ENCODE results near the gene TCP1. TPM values are rescaled to one million over a fixed set of nuclear protein-coding genes. Genes with fewer than 3 reads are reported as not detected.
A peak's percentile ranks its signal among the peaks of the same experiment; 100 is the strongest.
"Not testable (repeated sequence)": the region's sequence is repeated elsewhere in the genome, so short reads cannot be mapped to it uniquely, and the experiment has no call there.

Gene TCP1
- total and polyA plus RNA-seq, 2 experiments from 2014 or later: 222 to 346 TPM

DNA sequence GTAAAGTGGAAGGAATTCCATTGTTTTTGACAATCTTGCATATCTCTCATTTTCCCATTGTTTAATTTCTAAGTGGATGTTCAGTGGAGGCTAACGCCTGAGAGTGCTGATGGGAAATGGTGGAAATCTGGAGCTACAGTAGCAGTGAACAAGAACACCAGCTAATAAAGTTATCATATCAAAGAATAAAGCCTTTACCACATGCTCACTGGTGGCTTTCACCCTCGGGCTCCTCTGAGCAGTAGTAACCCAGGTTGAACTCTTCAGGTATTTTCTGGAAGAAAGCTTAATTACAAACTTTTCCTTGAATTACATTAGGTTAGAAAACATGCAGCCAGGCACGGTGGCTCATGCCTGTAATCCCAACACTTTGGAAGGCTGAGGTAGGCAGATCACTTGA is 38.0 kb downstream of the TCP1 start:
- Histone ChIP-seq H3K79me2 (replicated peaks; ENCODE audit: insufficient read depth) (peaks cover 17% of the 10 kb centered on the region), H2AFZ (no peak overlapping the region), H3K4me2 (no peak overlapping the region), H3K27ac (ENCODE audit: low read depth) (0 out of 2 replicates have a peak overlapping the region, but pooled peaks have one; percentile 1), H3K4me1 (ENCODE audit: insufficient read depth) (no peaks in the 10 kb centered on the region), H3K9me2 (ENCODE audit: insufficient read depth) (no peaks in the 10 kb centered on the region), H3K4me3 (no peak overlapping the region), H4K20me1 (replicated peaks; ENCODE audit: insufficient read depth) (peaks cover 10% of the 10 kb centered on the region), H3F3A (replicated peaks; ENCODE audit: low read depth) (peaks cover 2% of the 10 kb centered on the region; the same call in 1 of the 2 replicates), H3K27me3 (ENCODE audit: insufficient read depth) (no peaks in the 10 kb centered on the region), H3K36me3 (ENCODE audit: insufficient read depth) (peaks cover 75% of the 10 kb centered on the region)
- Mint-ChIP-seq H3K9me3 (no peaks in the 10 kb centered on the region), H3K27ac (no peak overlapping the region), H3K36me3 (ENCODE audit: low read depth) (peaks cover 88% of the 10 kb centered on the region), H3K4me1 (no peaks in the 10 kb centered on the region), H3K27me3 (ENCODE audit: insufficient read depth, low read depth, poor library complexity) (no peaks in the 10 kb centered on the region), H3K4me3 (no peak overlapping the region)
- no peak for ATAC-seq
- no peak for DNase-seq (ENCODE audit: low spot score)
- TF ChIP-seq, protein P1, sequence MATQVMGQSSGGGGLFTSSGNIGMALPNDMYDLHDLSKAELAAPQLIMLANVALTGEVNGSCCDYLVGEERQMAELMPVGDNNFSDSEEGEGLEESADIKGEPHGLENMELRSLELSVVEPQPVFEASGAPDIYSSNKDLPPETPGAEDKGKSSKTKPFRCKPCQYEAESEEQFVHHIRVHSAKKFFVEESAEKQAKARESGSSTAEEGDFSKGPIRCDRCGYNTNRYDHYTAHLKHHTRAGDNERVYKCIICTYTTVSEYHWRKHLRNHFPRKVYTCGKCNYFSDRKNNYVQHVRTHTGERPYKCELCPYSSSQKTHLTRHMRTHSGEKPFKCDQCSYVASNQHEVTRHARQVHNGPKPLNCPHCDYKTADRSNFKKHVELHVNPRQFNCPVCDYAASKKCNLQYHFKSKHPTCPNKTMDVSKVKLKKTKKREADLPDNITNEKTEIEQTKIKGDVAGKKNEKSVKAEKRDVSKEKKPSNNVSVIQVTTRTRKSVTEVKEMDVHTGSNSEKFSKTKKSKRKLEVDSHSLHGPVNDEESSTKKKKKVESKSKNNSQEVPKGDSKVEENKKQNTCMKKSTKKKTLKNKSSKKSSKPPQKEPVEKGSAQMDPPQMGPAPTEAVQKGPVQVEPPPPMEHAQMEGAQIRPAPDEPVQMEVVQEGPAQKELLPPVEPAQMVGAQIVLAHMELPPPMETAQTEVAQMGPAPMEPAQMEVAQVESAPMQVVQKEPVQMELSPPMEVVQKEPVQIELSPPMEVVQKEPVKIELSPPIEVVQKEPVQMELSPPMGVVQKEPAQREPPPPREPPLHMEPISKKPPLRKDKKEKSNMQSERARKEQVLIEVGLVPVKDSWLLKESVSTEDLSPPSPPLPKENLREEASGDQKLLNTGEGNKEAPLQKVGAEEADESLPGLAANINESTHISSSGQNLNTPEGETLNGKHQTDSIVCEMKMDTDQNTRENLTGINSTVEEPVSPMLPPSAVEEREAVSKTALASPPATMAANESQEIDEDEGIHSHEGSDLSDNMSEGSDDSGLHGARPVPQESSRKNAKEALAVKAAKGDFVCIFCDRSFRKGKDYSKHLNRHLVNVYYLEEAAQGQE (IDR thresholded peaks at IDR 0.05; ENCODE audit: unreplicated experiment): no peak
- no peak for TF ChIP-seq ZNF331 (CRISPR knock-in tag; IDR thresholded peaks at IDR 0.05; ENCODE audit: low read depth)
- no peak for TF ChIP-seq ZNF114 (CRISPR knock-in tag; IDR thresholded peaks at IDR 0.05)
- no peak for TF ChIP-seq EZH2phosphoT487 (IDR thresholded peaks at IDR 0.05; ENCODE audit: unreplicated experiment)
- TF ChIP-seq, protein P2, sequence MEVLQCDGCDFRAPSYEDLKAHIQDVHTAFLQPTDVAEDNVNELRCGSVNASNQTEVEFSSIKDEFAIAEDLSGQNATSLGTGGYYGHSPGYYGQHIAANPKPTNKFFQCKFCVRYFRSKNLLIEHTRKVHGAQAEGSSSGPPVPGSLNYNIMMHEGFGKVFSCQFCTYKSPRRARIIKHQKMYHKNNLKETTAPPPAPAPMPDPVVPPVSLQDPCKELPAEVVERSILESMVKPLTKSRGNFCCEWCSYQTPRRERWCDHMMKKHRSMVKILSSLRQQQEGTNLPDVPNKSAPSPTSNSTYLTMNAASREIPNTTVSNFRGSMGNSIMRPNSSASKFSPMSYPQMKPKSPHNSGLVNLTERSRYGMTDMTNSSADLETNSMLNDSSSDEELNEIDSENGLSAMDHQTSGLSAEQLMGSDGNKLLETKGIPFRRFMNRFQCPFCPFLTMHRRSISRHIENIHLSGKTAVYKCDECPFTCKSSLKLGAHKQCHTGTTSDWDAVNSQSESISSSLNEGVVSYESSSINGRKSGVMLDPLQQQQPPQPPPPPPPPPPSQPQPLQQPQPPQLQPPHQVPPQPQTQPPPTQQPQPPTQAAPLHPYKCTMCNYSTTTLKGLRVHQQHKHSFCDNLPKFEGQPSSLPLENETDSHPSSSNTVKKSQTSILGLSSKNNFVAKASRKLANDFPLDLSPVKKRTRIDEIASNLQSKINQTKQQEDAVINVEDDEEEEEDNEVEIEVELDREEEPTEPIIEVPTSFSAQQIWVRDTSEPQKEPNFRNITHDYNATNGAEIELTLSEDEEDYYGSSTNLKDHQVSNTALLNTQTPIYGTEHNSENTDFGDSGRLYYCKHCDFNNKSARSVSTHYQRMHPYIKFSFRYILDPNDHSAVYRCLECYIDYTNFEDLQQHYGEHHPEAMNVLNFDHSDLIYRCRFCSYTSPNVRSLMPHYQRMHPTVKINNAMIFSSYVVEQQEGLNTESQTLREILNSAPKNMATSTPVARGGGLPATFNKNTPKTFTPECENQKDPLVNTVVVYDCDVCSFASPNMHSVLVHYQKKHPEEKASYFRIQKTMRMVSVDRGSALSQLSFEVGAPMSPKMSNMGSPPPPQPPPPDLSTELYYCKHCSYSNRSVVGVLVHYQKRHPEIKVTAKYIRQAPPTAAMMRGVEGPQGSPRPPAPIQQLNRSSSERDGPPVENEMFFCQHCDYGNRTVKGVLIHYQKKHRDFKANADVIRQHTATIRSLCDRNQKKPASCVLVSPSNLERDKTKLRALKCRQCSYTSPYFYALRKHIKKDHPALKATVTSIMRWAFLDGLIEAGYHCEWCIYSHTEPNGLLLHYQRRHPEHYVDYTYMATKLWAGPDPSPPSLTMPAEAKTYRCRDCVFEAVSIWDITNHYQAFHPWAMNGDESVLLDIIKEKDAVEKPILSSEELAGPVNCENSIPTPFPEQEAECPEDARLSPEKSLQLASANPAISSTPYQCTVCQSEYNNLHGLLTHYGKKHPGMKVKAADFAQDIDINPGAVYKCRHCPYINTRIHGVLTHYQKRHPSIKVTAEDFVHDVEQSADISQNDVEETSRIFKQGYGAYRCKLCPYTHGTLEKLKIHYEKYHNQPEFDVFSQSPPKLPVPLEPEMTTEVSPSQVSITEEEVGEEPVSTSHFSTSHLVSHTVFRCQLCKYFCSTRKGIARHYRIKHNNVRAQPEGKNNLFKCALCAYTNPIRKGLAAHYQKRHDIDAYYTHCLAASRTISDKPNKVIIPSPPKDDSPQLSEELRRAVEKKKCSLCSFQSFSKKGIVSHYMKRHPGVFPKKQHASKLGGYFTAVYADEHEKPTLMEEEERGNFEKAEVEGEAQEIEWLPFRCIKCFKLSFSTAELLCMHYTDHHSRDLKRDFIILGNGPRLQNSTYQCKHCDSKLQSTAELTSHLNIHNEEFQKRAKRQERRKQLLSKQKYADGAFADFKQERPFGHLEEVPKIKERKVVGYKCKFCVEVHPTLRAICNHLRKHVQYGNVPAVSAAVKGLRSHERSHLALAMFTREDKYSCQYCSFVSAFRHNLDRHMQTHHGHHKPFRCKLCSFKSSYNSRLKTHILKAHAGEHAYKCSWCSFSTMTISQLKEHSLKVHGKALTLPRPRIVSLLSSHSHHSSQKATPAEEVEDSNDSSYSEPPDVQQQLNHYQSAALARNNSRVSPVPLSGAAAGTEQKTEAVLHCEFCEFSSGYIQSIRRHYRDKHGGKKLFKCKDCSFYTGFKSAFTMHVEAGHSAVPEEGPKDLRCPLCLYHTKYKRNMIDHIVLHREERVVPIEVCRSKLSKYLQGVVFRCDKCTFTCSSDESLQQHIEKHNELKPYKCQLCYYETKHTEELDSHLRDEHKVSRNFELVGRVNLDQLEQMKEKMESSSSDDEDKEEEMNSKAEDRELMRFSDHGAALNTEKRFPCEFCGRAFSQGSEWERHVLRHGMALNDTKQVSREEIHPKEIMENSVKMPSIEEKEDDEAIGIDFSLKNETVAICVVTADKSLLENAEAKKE (CRISPR knock-in tag; IDR thresholded peaks at IDR 0.05): no peak
- no peak for TF ChIP-seq NANOG (IDR thresholded peaks at IDR 0.05; ENCODE audit: borderline replicate concordance)

DNA sequence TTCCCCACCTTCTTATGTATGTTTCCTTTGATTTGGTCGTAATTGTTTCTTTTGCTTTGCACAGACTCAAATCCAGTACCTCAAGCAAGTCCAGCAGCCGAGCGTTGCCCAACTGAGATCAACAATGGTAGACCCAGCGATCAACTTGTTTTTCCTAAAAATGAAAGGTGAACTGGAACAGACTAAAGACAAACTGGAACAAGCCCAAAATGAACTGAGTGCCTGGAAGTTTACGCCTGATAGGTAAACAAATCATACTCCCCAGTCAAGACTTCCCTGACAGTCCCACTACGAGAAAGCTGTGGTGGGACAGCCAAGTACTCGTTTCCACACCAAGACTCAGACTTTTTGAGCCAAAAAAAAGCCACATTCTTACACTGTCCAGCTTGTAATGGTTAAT is 41.3 kb downstream of the TCP1 start:
- not testable (repeated sequence) for H3K27ac Mint-ChIP-seq; ATAC-seq; H3K9me3 Mint-ChIP-seq; H3K27me3 Mint-ChIP-seq (ENCODE audit: insufficient read depth, low read depth, poor library complexity); H3K27me3 ChIP-seq (ENCODE audit: insufficient read depth); H3K4me2 ChIP-seq; H3K9me2 ChIP-seq (ENCODE audit: insufficient read depth); H3K27ac ChIP-seq (ENCODE audit: low read depth); H3K4me3 ChIP-seq; DNase-seq (ENCODE audit: low spot score); H3K4me1 Mint-ChIP-seq; H3K4me1 ChIP-seq (ENCODE audit: insufficient read depth); H3K4me3 Mint-ChIP-seq; H3F3A ChIP-seq (replicated peaks; ENCODE audit: low read depth); H2AFZ ChIP-seq
- peaks cover 39% of the 10 kb centered on the region for H4K20me1 ChIP-seq (replicated peaks; ENCODE audit: insufficient read depth)
- peaks cover 83% of the 10 kb centered on the region for H3K36me3 ChIP-seq (ENCODE audit: insufficient read depth)
- peaks cover 90% of the 10 kb centered on the region for H3K36me3 Mint-ChIP-seq (ENCODE audit: low read depth)
- peaks cover 48% of the 10 kb centered on the region for H3K79me2 ChIP-seq (replicated peaks; ENCODE audit: insufficient read depth)

Data from GM23338 (cell line).